ENCODE results near the gene INTS11. TPM values are rescaled to one million over a fixed set of nuclear protein-coding genes. Genes with fewer than 3 reads are reported as not detected.

INTS11 gene
- total and polyA plus RNA-seq, 9 of the 15 experiments (the other 6 are each of a cell fraction or from before 2014, with no cell fraction given) = 3.6 to 183 (median 110) TPM

DNA sequence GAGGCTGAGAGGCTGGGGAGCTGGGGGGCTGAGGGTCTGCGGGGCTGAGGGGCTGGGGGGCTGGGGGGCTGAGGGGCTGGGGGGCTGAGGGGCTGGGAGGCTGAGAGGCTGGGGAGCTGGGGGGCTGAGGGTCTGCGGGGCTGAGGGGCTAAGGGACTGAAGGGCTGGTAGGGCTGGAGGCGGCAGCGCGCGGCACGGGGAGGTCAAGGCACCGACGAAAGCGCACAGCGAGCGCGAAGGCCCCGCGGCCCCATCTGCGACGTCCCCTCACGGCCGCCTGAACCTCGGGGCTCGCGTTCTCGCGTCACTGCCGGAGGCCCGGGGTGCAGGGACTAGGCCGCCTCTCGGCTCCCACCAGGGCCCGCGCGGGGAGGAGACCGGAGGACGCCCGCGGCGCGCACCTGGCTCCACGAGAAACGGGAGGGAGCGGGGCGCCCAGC lies 356 bp downstream of the INTS11 start (continued):
- TF ChIP-seq, protein P1, sequence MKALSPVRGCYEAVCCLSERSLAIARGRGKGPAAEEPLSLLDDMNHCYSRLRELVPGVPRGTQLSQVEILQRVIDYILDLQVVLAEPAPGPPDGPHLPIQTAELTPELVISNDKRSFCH (CRISPR knock-in tag; IDR thresholded peaks at IDR 0.05) = no peak
- TF ChIP-seq, protein P1 (tag; IDR thresholded peaks at IDR 0.05) = no peak
- TF ChIP-seq, protein P2, sequence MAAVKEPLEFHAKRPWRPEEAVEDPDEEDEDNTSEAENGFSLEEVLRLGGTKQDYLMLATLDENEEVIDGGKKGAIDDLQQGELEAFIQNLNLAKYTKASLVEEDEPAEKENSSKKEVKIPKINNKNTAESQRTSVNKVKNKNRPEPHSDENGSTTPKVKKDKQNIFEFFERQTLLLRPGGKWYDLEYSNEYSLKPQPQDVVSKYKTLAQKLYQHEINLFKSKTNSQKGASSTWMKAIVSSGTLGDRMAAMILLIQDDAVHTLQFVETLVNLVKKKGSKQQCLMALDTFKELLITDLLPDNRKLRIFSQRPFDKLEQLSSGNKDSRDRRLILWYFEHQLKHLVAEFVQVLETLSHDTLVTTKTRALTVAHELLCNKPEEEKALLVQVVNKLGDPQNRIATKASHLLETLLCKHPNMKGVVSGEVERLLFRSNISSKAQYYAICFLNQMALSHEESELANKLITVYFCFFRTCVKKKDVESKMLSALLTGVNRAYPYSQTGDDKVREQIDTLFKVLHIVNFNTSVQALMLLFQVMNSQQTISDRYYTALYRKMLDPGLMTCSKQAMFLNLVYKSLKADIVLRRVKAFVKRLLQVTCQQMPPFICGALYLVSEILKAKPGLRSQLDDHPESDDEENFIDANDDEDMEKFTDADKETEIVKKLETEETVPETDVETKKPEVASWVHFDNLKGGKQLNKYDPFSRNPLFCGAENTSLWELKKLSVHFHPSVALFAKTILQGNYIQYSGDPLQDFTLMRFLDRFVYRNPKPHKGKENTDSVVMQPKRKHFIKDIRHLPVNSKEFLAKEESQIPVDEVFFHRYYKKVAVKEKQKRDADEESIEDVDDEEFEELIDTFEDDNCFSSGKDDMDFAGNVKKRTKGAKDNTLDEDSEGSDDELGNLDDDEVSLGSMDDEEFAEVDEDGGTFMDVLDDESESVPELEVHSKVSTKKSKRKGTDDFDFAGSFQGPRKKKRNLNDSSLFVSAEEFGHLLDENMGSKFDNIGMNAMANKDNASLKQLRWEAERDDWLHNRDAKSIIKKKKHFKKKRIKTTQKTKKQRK (IDR thresholded peaks at IDR 0.05; ENCODE audit: borderline replicate concordance, low read depth, low read length) = no peak
- TF ChIP-seq ZBTB17 (CRISPR knock-in tag; IDR thresholded peaks at IDR 0.05) = peak; percentile 16; the same call in 1 of the 2 replicates
- TF ChIP-seq PHF20 (IDR thresholded peaks at IDR 0.05; ENCODE audit: partially characterized antibody) = no peak
- TF ChIP-seq ADNP (tag; IDR thresholded peaks at IDR 0.05) = no peak
- TF ChIP-seq, protein P3, sequence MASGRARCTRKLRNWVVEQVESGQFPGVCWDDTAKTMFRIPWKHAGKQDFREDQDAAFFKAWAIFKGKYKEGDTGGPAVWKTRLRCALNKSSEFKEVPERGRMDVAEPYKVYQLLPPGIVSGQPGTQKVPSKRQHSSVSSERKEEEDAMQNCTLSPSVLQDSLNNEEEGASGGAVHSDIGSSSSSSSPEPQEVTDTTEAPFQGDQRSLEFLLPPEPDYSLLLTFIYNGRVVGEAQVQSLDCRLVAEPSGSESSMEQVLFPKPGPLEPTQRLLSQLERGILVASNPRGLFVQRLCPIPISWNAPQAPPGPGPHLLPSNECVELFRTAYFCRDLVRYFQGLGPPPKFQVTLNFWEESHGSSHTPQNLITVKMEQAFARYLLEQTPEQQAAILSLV (tag; IDR thresholded peaks at IDR 0.05) = no peak
- no peak for TF ChIP-seq ZNF699 (CRISPR knock-in tag; IDR thresholded peaks at IDR 0.05; ENCODE audit: insufficient replicate concordance)
- TF ChIP-seq, protein P4, sequence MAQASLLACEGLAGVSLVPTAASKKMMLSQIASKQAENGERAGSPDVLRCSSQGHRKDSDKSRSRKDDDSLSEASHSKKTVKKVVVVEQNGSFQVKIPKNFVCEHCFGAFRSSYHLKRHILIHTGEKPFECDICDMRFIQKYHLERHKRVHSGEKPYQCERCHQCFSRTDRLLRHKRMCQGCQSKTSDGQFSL (CRISPR knock-in tag; IDR thresholded peaks at IDR 0.05) = 0 out of 2 replicates have a peak, but pooled peaks have one; percentile 27
- TF ChIP-seq, protein P4 (tag; IDR thresholded peaks at IDR 0.05) = no peak
- TF ChIP-seq CBX8 (IDR thresholded peaks at IDR 0.05; ENCODE audit: borderline replicate concordance, extremely low read depth, low read depth, low read length, poor library complexity, severe bottlenecking) = no peak
- TF ChIP-seq HNRNPK (IDR thresholded peaks at IDR 0.05; ENCODE audit: low read depth, low read length, poor library complexity, severe bottlenecking) = peak; percentile 85
- TF ChIP-seq XRCC3 (IDR thresholded peaks at IDR 0.05) = no peak
- peak; percentile 90 for TF ChIP-seq SIN3B (IDR thresholded peaks at IDR 0.05; ENCODE audit: low read depth)
- TF ChIP-seq, protein P5, sequence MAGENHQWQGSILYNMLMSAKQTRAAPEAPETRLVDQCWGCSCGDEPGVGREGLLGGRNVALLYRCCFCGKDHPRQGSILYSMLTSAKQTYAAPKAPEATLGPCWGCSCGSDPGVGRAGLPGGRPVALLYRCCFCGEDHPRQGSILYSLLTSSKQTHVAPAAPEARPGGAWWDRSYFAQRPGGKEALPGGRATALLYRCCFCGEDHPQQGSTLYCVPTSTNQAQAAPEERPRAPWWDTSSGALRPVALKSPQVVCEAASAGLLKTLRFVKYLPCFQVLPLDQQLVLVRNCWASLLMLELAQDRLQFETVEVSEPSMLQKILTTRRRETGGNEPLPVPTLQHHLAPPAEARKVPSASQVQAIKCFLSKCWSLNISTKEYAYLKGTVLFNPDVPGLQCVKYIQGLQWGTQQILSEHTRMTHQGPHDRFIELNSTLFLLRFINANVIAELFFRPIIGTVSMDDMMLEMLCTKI (IDR thresholded peaks at IDR 0.05; ENCODE audit: partially characterized antibody) = no peak
- no peak for TF ChIP-seq BACH1 (tag; IDR thresholded peaks at IDR 0.05)
- TF ChIP-seq SNRNP70 (optimal IDR thresholded peaks at IDR 0.05; ENCODE audit: low read depth, low read length) = no peak
- TF ChIP-seq NR2F6 (CRISPR knock-in tag; IDR thresholded peaks at IDR 0.05) = no peak
- no peak for TF ChIP-seq YBX1 (IDR thresholded peaks at IDR 0.05)
- TF ChIP-seq GTF2F1 (IDR thresholded peaks at IDR 0.05; ENCODE audit: low read depth, low read length) = no peak
- TF ChIP-seq KLF1 (tag; IDR thresholded peaks at IDR 0.05) = no peak
- TF ChIP-seq TBL1XR1 (IDR thresholded peaks at IDR 0.05; ENCODE audit: low read length in 2 of 2) = no peak
- no peak for TF ChIP-seq JUNB (CRISPR knock-in tag; conservative IDR thresholded peaks at IDR 0.05)

Data from K562 (cell line).